Thymus (tissue), 11 donors: Measurements from ENCODE around the gene BBLN. TPM values are rescaled to one million over a fixed set of nuclear protein-coding genes. Genes with fewer than 3 reads are reported as not detected.

ENCODE experiments used
- DNase-seq, 9 donors: peaks; one replicate each; pipeline ENCODE4 v3.0.0-alpha.2; 2013; ENCODE audit warnings: low spot score in 9 of 9, low read depth in 6 of 9, missing footprints in 1 of 9
- H3K27ac ChIP-seq, 2 donors: one replicate each; pipeline ENCODE4 v1.5.1; 2013; ENCODE audit warnings: control low read depth in 1 of 2, low read depth in 1 of 2, low read length in 1 of 2, mild to moderate bottlenecking in 1 of 2, moderate library complexity in 1 of 2
- H3K27me3 ChIP-seq, 2 donors: one replicate each; pipeline ENCODE4 v1.5.1; 2013; ENCODE audit warnings: low read length in 1 of 2; ENCODE audit not compliant: control insufficient read depth in 2 of 2, insufficient read depth in 1 of 2
- H3K36me3 ChIP-seq, 2 donors: one replicate each; pipeline ENCODE4 v1.5.1; 2013; ENCODE audit warnings: low read length in 1 of 2, mild to moderate bottlenecking in 1 of 2, moderate library complexity in 1 of 2; ENCODE audit not compliant: control insufficient read depth in 2 of 2, insufficient read depth in 2 of 2
- H3K4me1 ChIP-seq, 2 donors: one replicate each; pipeline ENCODE4 v1.5.1; 2013; ENCODE audit warnings: low read length in 2 of 2; ENCODE audit not compliant: control insufficient read depth in 2 of 2, insufficient read depth in 2 of 2
- H3K4me3 ChIP-seq, 2 donors: one replicate each; pipeline ENCODE4 v1.5.1; 2013; ENCODE audit warnings: low read length in 2 of 2, control low read depth in 1 of 2, mild to moderate bottlenecking in 1 of 2
- H3K9me3 ChIP-seq, 2 donors: one replicate each; pipeline ENCODE4 v1.5.1; 2013; ENCODE audit warnings: low read length in 1 of 2, mild to moderate bottlenecking in 1 of 2; ENCODE audit not compliant: control insufficient read depth in 2 of 2, insufficient read depth in 1 of 2
- WGBS: extraction: QIAGEN DNeasy Blood & Tissue Kit; methylation state at CpG from one replicate; pipeline ENCODE4 v1.1.7; 2013; 5-methylcytosine and 5-hydroxymethylcytosine counted together
- polyA plus RNA-seq: library from polyadenylated mRNA; stranded (reverse); fragments of 200-250 nt; gene quantifications from one replicate; pipeline ENCODE4 v1.2.3, GENCODE V29; 2013
- total RNA-seq: library from RNA; stranded (reverse); fragments of 120-200 nt; gene quantifications from one replicate; pipeline ENCODE4 v1.2.4, GENCODE V29; 2013
- donor health status: healthy.

Gene BBLN
- total and polyA plus RNA-seq, 2 donors = 134 to 162 TPM

GRCh38 chr9:128166169-128166568, 6.1 kb downstream of the BBLN start:
- Histone ChIP-seq H3K4me3 (no peak overlapping the region), H3K9me3 (no peaks in the 10 kb centered on the region), H3K36me3 (peaks cover 68 to 75% of the 10 kb centered on the region in 2 donors), H3K27me3 (no peaks in the 10 kb centered on the region), H3K27ac (no peak overlapping the region), H3K4me1 (peaks cover 2% of the 10 kb centered on the region in 2 donors)
- no peak for DNase-seq
- WGBS = 97% methylated on average over 18 of the region's 18 CpGs

- Histone ChIP-seq H3K36me3 (peaks cover 66 to 72% of the 10 kb centered on the region in 2 donors), H3K27me3 (no peaks in the 10 kb centered on the region), H3K4me1 (no peaks in the 10 kb centered on the region), H3K27ac (no peak overlapping the region), H3K9me3 (no peaks in the 10 kb centered on the region), H3K4me3 (no peak overlapping the region)
- no peak for DNase-seq
- WGBS = 97% methylated on average over 4 of the region's 4 CpGs
Observed at GRCh38 chr9:128167209-128167608, 7.1 kb downstream of the BBLN start.

- Histone ChIP-seq H3K9me3 (no peaks in the 10 kb centered on the region), H3K27ac (no peak overlapping the region), H3K36me3 (peaks cover 50 to 56% of the 10 kb centered on the region in 2 donors), H3K4me1 (no peaks in the 10 kb centered on the region), H3K4me3 (no peak overlapping the region), H3K27me3 (no peaks in the 10 kb centered on the region)
- no peak for DNase-seq
- WGBS = 97% methylated on average over 8 of the region's 8 CpGs
Observed at GRCh38 chr9:128168731-128169308, 8.8 kb downstream of the BBLN start.

GRCh38 chr9:128169492-128169891, 9.4 kb downstream of the BBLN start:
- no peak for DNase-seq
- no peak overlapping the region for H3K27ac ChIP-seq
- H3K36me3 ChIP-seq = peaks cover 50 to 56% of the 10 kb centered on the region in 2 donors
- H3K4me3 ChIP-seq = no peak overlapping the region
- 99% methylated on average over 8 of the region's 8 CpGs for WGBS
- no peaks in the 10 kb centered on the region for H3K9me3 ChIP-seq
- no peaks in the 10 kb centered on the region for H3K27me3 ChIP-seq
- H3K4me1 ChIP-seq = no peaks in the 10 kb centered on the region

GRCh38 chr9:128169925-128170324, 9.9 kb downstream of the BBLN start:
- H3K27me3 ChIP-seq = no peaks in the 10 kb centered on the region
- no peak for DNase-seq
- no peak overlapping the region for H3K27ac ChIP-seq
- no peaks in the 10 kb centered on the region for H3K4me1 ChIP-seq
- peaks cover 45 to 56% of the 10 kb centered on the region in 2 donors for H3K36me3 ChIP-seq
- WGBS = 97% methylated on average over 8 of the region's 8 CpGs
- no peak overlapping the region for H3K4me3 ChIP-seq
- H3K9me3 ChIP-seq = no peaks in the 10 kb centered on the region

GRCh38 chr9:128174062-128174461, 14.0 kb downstream of the BBLN start:
- H3K36me3 ChIP-seq = peaks cover 52 to 61% of the 10 kb centered on the region in 2 donors
- H3K4me1 ChIP-seq = no peaks in the 10 kb centered on the region
- no peaks in the 10 kb centered on the region for H3K27me3 ChIP-seq
- H3K9me3 ChIP-seq = peaks cover 1 to 14% of the 10 kb centered on the region in 2 donors
- 88% methylated on average over 4 of the region's 4 CpGs for WGBS
- no peak overlapping the region for H3K27ac ChIP-seq
- H3K4me3 ChIP-seq = no peak overlapping the region
- no peak for DNase-seq

- H3K36me3 ChIP-seq = peaks cover 53 to 60% of the 10 kb centered on the region in 2 donors
- WGBS = 98% methylated on average over 8 of the region's 8 CpGs
- no peaks in the 10 kb centered on the region for H3K4me1 ChIP-seq
- no peak for DNase-seq
- H3K27ac ChIP-seq = no peak overlapping the region
- no peaks in the 10 kb centered on the region for H3K27me3 ChIP-seq
- no peak overlapping the region for H3K4me3 ChIP-seq
- peaks cover 6 to 22% of the 10 kb centered on the region in 2 donors for H3K9me3 ChIP-seq
Observed at GRCh38 chr9:128175102-128175563, 15.1 kb downstream of the BBLN start.

- peaks cover 59 to 66% of the 10 kb centered on the region in 2 donors for H3K36me3 ChIP-seq
- WGBS = 95% methylated on average over 2 of the region's 2 CpGs
- H3K4me3 ChIP-seq = no peak overlapping the region
- no peaks in the 10 kb centered on the region for H3K27me3 ChIP-seq
- no peak overlapping the region for H3K27ac ChIP-seq
- peaks cover 6 to 28% of the 10 kb centered on the region in 2 donors for H3K9me3 ChIP-seq
- DNase-seq = no peak
- H3K4me1 ChIP-seq = no peaks in the 10 kb centered on the region
Observed at GRCh38 chr9:128175726-128176125, 15.7 kb downstream of the BBLN start.

GRCh38 chr9:128178806-128179431, 18.9 kb downstream of the BBLN start:
- no peaks in the 10 kb centered on the region for H3K4me1 ChIP-seq
- no peak for DNase-seq
- H3K27ac ChIP-seq = no peak overlapping the region
- no peak overlapping the region for H3K4me3 ChIP-seq
- no peaks in the 10 kb centered on the region for H3K27me3 ChIP-seq
- peaks cover 76 to 81% of the 10 kb centered on the region in 2 donors for H3K36me3 ChIP-seq
- H3K9me3 ChIP-seq = peaks cover 6 to 29% of the 10 kb centered on the region in 2 donors
- WGBS = 98% methylated on average over 11 of the region's 11 CpGs
